Occipital lobe (tissue), 2 donors: Measurements from ENCODE around the gene BRIP1. TPM values are rescaled to one million over a fixed set of nuclear protein-coding genes. Genes with fewer than 3 reads are reported as not detected.
"Not testable (repeated sequence)": the region's sequence is repeated elsewhere in the genome, so short reads cannot be mapped to it uniquely, and the experiment has no call there.

Experiments
- DNase-seq: peaks from one replicate; lab custom pipeline; 2025; lab: John Stamatoyannopoulos, UW
- total RNA-seq: library from RNA; depleted of rRNA; stranded (reverse); fragments of >200 nt; gene quantifications from one replicate; pipeline ENCODE4 v1.2.3, GENCODE V29; 2014

Gene BRIP1
- total RNA-seq, 1 donor from 2014 or later = 5.8 TPM

- DNase-seq = no peak
Measured at GRCh38 chr17:61803796-61804195, 59.5 kb downstream of the BRIP1 start.

DNA sequence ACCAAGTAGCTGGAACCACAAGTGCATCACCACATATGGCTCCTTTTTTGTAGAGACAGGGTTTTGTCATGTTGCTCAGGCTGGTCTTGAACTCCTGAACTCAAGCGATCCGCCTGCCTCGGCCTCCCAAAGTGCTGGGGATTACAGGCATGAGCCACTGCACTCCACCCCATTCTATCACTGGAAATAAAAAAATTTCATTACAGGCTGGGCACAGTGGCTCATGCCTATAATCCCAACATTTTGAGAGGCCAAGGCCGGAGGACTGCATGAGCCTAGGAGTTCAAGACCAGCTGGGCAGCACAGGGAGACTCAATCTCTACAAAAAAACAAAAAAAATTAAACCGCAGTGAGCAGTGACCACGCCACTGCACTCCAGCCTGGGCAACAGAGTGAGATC is 60.1 kb downstream of the BRIP1 start:
- DNase-seq = no peak

DNA sequence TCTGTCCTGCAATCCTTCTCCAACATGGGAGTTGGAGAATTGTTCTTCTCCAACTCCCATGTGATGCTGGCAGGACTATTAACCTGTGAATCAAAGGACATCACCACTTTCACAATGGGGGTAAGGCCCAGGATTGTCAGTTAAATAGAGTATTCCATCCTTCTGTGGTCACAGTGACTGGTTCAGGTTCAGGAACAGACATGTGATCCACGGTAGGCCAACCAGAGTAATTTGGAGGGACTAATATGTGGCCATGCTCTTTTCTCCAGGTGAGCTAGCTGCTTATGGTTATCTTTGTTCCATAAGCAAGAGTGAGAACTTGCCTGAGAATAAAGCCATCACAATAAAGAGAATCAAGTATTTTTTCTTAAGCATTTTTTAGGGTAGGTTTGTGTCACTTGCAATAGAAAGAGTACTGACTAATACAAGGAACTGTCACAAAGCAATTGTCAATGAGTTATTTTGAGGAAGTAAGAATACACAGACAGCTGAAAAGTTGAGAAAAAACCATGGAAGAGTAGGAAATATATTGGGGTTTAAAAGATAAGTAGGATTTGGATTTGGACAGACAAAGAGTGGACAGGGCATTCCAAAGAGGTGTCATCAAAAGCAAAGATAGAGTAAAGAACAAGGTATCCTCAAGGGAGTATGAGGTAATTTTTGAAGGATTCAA is 63.4 kb downstream of the BRIP1 start:
- no peak for DNase-seq

GRCh38 chr17:61797283-61797682 is 66.0 kb downstream of the BRIP1 start:
- no peak for DNase-seq

DNA sequence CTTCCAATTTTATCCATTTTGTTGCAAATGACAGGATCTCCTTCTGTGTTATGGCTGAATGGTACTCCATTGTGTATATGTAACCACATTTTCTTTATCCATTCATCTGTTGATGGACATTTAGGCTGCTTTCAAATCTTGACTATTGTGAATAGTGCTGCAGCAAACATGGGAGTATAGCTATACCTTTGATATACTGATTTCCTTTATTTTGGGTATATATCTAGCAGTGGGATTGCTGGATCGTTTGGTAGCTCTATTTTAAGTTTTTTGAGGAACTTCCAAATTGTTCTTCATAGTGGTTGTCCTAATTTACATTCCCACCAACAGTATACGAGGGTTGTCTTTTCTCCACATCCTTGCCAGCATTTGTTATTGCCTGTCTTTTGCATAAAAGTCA is 67.8 kb downstream of the BRIP1 start:
- DNase-seq = no peak

DNA sequence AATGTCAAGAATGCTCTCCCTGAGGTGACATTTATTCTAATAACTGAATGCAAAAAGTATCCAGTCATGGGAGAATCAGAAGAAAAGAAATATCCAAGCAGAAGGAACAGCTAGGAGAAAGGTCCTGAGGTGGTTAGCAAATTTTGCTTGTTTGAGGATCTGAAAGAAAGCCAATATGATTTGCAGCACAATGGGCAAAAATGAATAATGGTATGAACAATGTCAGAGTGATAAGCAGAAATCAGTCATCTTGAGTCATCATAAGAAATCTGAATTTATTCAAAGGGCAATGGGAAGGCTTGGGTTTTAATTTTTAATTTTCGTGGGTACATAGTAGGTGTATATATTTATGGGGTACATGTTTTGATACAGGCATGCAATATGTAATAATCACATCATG is 68.5 kb downstream of the BRIP1 start:
- DNase-seq = no peak

- no peak for DNase-seq
Measured at GRCh38 chr17:61794242-61794641, 69.1 kb downstream of the BRIP1 start.

DNA sequence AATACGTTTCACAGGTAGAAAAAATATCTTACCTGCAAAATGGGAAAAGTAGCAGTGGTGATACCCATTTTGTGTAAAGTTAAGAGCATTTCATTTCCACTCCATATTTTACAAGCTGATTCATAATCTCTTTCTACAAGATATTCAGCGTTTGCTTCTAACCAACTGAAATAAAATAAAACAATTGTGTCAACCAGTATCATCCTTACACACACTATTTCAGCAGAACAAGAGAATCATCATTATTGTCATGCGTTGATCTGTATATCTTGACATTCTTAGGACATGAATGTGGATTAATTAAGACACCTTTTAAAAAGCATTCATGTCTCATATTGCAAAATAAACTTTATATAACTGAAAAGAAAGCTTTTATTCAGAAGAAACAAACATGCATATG is 69.8 kb downstream of the BRIP1 start:
- DNase-seq = no peak

DNA sequence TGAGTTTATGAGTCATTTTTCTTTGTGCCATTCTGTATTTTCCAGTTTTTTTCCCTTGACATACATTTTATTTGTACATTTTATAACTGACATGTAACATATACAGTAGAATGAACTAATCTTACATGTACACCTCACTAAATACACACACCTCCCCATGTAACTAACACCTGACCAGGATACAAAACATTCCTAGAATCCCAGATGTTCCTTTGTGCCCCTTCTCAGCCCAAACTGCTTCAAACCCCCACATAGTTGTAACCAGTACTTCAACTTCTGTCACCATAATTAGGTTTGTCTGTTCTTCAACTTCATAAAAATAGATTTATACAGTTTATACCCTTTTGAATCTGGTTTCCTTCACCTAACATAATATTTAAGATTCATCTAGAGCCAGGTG is 73.5 kb downstream of the BRIP1 start:
- no peak for DNase-seq

GRCh38 chr17:61786088-61786487 is 77.2 kb downstream of the BRIP1 start:
- no peak for DNase-seq

- no peak for DNase-seq
Measured at GRCh38 chr17:61784510-61784909, 78.8 kb downstream of the BRIP1 start.

- no peak for DNase-seq
Measured at GRCh38 chr17:61783556-61784304, 79.6 kb downstream of the BRIP1 start.

GRCh38 chr17:61783120-61783519 is 80.2 kb downstream of the BRIP1 start:
- DNase-seq = no peak

DNA sequence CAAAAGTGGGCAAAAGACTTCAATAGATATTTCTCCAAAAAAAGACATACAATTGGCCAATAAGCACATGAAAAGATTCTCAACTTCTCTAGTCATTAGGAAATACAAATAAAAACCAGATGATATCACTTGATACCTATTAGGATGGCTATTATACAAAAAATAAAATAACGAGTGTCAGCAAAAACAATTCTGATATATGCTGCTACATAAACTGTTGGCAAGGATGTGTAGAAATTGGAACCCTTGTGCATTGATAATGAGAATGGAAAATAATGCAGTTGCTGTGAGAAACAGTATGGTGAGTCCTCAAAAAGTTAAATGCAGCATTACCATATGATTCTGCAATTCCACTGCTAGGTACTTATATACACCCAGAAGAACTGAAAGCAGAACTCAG is 80.6 kb downstream of the BRIP1 start:
- DNase-seq = no peak

DNA sequence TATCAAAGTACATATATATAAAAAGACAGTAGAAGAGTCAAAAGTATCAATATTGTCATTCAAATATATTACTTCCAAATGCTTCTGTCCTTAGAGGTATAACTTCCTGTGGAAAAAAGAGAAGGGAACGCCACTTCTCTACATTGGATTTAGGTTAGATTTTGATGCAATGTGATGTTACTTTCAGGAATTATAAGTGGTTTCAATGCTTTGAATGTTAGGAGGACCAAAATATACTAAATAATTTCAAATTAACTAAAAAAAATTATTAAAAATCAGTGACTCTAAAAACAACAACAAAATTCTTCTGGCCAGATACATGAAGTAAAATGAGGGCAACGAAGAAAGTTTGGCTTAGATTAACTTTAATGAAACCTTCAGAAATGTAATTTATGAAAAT is 88.0 kb downstream of the BRIP1 start:
- no peak for DNase-seq

- no peak for DNase-seq
Measured at GRCh38 chr17:61774724-61775123, 88.6 kb downstream of the BRIP1 start.

DNA sequence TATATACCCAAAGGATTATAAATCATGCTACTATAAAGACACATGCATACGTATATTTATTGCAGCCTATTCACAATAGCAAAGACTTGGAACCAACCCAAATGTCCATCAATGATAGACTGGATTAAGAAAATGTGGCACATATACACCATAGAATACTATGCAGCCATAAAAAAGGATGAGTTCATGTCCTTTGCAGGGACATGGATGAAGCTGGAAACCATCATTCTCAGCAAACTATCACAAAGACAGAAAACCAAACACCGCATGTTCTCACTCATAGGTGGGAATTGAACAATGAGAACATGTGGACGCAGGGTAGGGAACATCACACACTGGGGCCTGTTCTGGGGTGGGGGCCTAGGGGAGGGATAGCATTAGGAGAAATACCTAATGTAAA is 89.2 kb downstream of the BRIP1 start:
- DNase-seq = not testable (repeated sequence)

DNA sequence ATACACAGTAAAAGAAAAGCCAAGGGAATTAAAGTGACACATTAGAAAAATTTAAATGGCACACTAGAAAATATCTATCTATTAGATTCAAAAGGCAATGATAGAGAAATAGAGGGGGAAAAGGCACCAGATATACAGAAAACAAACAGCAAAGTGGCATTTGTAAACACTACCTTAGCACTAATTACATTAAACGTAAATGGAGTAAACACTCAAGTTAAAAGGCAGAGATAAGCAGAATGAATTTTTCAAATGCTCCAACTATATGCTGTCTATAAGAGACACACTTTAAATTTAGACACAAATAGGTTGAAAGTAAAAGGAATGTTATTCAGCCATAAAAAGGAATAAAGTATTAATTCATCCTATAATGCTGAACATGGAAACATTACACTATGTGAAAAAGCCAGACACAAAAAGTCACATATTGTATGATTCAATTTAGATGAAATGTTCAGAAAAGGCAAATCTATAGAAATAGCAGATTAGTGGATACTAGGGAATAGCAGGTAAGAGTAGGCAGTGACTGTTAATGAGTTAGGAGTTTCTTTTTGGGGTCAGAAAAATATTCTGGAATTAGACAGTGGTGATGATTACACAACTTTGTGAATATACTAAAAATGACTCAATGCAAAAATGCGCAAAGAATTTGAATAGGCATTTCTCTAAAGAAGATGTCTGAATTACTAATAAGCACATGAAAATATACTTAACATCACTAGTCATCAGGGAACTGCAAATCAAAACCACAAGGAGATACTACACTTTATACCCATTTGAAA is 92.4 kb downstream of the BRIP1 start:
- no peak for DNase-seq

- no peak for DNase-seq
Measured at GRCh38 chr17:61770043-61770442, 93.3 kb downstream of the BRIP1 start.

DNA sequence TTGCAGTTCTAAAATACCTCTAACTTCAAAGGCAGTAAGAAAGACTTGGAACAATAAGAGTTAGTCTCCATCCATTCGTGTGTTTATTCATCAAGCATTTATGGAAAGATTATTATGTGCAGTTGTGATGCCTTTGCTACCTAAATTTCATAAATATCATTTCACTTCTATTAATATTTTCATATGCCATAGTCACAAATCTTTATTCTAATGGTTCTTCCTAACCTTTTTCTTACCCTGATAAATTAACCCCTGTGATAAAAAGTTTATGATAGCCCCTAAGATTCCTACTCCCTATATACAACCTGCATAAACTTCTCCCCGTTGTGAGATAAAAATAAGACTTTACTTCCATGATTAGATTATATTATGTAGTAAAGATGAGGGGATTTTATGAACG is 94.9 kb downstream of the BRIP1 start:
- no peak for DNase-seq

DNA sequence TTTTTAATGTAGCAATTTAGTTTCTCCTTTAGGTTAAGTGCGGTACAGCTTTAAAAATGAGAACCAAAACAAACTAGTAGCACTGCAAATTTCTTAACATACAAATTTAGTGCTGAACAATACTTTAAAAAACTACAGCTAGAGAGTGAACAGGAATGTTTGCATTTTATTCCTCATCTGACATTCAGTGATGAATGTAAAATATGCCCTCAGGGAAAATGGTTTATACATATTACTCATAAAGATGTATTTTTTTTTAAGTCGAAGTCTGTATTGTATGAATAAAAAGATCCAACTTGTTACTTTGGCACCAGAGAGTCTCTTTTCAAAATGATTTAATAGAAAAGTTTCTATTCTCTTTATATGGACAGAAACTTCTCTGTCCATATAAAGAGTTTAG is 96.8 kb downstream of the BRIP1 start:
- DNase-seq = no peak

GRCh38 chr17:61764846-61765245 is 98.5 kb downstream of the BRIP1 start:
- DNase-seq = no peak

- DNase-seq = no peak
Measured at GRCh38 chr17:61761827-61762226, 101.5 kb downstream of the BRIP1 start.
